Tibial artery (tissue), 4 donors: ENCODE measurements around the gene CSNK1G2.

Experiments
- DNase-seq, 2 donors: peaks; one replicate each; pipeline ENCODE4 v3.0.0-alpha.2; 2019
- H3K27ac ChIP-seq, 2 donors: fragments of 200-600 bp; sonication (generic) in 1 of 2; 1 replicate in 1 of 2; 2 replicates in 1 of 2; pipeline ENCODE4 v1.5.1; 2018 to 2019; ENCODE audit warnings: mild to moderate bottlenecking in 1 of 2
- H3K27me3 ChIP-seq, 2 donors: fragments of 200-600 bp; sonication (generic) in 1 of 2; one replicate each; pipeline versions ENCODE4 v1.5.1 to v1.6.0; 2016 to 2019
- H3K36me3 ChIP-seq, 3 donors: fragments of 200-600 bp; sonication (generic) in 2 of 3; one replicate each; pipeline ENCODE4 v1.5.1; 2016 to 2019; ENCODE audit warnings: mild to moderate bottlenecking in 2 of 3
- H3K4me1 ChIP-seq, 4 donors: fragments of 200-600 bp; sonication (generic) in 2 of 4; 1 replicate in 3 of 4; 2 replicates in 1 of 4; pipeline ENCODE4 v1.5.1; 2016 to 2019
- H3K4me3 ChIP-seq, 2 donors: fragments of 200-600 bp; sonication (generic) in 1 of 2; 1 replicate in 1 of 2; 2 replicates in 1 of 2; pipeline ENCODE4 v1.5.1; 2018 to 2019; ENCODE audit warnings: mild to moderate bottlenecking in 2 of 2
- H3K9me3 ChIP-seq, 3 donors: fragments of 200-600 bp; sonication (generic) in 1 of 3; one replicate each; pipeline ENCODE4 v1.5.1; 2016 to 2019
- CTCF ChIP-seq, 2 experiments: fragments of 200-600 bp in 1 of 2; fragments of 450-650 bp in 1 of 2; IDR thresholded peaks; one replicate each; pipeline ENCODE4 v1.5.1; 2017 to 2019; ENCODE audit warnings: antibody characterized with exemption in 2 of 2, mild to moderate bottlenecking in 1 of 2, moderate library complexity in 1 of 2
- intact Hi-C: fragments of 100-400 bp; cut with DNase I; formaldehyde crosslinking; loops from one replicate; pipeline ENCODE4 v1.15.0; 2023; ENCODE audit warnings: low total_unique reads

The CSNK1G2 gene

DNA sequence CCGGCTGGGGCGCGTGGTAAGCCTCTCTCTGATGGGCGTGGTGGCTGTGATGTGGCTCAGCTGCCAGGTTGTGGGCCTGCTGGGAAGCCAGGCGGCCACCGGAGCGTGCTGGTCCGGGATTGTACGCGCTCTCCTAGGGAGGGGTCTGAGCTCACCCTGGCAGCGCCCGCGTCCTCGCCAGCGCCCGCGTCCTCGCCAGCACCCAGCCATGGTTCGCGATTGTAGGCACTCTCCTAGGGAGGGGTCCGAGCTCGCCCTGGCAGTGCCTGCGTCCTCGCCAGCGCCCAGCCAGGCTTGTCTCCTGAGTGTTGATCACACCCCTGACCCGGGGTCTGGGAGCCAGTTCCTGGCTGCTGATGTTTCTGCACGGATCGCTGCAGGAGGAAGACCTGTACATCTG lies 22.0 kb upstream of the CSNK1G2 start:
- no peak overlapping the region for H3K27ac ChIP-seq
- H3K36me3 ChIP-seq: peaks cover 41 to 86% (median 68%) of the 10 kb centered on the region in 3 donors
- no peak overlapping the region for H3K4me3 ChIP-seq
- H3K4me1 ChIP-seq: peaks cover 0 to 4% (median 0%) of the 10 kb centered on the region in 4 donors
- no peaks in the 10 kb centered on the region for H3K27me3 ChIP-seq
- intact Hi-C loops: no loop called here
- TF ChIP-seq CTCF (IDR thresholded peaks at IDR 0.05): no peak
- DNase-seq: no peak
- H3K9me3 ChIP-seq: no peaks in the 10 kb centered on the region

DNA sequence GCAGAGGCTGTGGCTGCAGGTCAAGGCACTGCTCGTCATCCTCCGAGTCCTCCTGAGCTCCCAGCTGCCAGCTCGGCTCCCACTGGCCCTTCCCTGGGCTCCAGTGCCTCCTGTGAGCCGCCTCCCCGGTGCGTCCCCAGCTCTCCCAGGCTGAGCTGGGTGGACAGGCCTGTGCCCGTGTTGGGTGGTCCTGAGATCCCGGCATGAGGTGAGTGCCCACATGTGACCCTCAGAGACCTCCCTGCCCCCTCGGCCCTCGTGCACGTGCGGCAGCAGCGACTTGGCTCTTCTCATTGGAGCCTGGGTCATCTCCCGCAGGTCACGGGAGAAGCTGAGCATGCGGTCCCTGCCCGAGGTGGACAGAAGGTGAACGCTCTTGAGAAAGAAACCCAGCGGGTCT lies 20.3 kb upstream of the CSNK1G2 start:
- no peak for TF ChIP-seq CTCF (IDR thresholded peaks at IDR 0.05)
- Histone ChIP-seq H3K9me3 (no peaks in the 10 kb centered on the region), H3K4me3 (no peak overlapping the region), H3K4me1 (no peaks in the 10 kb centered on the region), H3K27ac (no peak overlapping the region), H3K36me3 (peaks cover 49 to 93% (median 66%) of the 10 kb centered on the region in 3 donors), H3K27me3 (no peaks in the 10 kb centered on the region)
- DNase-seq: no peak
- intact Hi-C loops: no loop called here

DNA sequence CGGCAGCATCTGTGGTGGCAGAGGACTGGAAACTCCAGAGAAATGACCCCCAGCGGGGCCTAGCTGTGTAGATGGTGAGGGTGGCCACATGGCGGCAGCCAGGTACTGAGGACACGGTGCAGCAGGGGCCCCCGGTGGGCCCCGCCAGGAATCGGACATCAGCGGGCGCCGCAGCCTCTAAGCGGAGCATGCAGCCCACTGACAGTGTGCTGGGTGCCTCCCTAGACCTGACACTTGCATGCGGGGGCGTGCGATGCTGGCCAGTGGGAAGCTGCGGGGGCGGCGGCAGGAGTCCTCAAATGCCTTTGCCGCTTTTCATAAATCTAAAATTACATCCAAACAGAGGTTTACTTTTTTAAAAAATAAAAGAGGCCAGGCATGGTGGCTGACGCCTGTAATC lies 19.6 kb upstream of the CSNK1G2 start:
- no peaks in the 10 kb centered on the region for H3K27me3 ChIP-seq
- no peak overlapping the region for H3K4me3 ChIP-seq
- H3K27ac ChIP-seq: no peak overlapping the region
- no peaks in the 10 kb centered on the region for H3K9me3 ChIP-seq
- H3K36me3 ChIP-seq: peaks cover 49 to 93% (median 66%) of the 10 kb centered on the region in 3 donors
- TF ChIP-seq CTCF (IDR thresholded peaks at IDR 0.05): no peak
- intact Hi-C loops: no loop called here
- no peaks in the 10 kb centered on the region for H3K4me1 ChIP-seq
- no peak for DNase-seq

DNA sequence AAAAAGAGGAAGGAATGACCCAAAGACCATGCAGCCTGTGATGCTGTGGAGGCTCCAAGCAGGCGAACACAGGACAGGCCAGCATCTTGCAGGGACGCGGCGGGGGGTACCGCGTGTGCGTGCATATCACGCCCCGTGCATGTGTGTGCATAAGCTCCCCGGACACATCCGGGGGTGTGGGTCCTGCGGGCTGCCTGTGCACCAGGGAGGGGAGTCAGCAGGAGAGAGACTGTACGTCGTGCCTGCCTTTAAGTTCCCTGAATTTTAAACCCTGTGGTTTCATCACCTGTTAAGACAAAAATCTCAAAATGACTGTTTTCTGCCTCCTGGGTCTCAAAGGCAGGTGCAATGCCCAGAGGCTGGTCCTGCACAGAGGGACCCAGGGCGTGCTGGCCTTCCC lies 19.1 kb upstream of the CSNK1G2 start:
- intact Hi-C loops: no loop called here
- H3K27ac ChIP-seq: no peak overlapping the region
- H3K4me1 ChIP-seq: no peaks in the 10 kb centered on the region
- H3K4me3 ChIP-seq: no peak overlapping the region
- no peaks in the 10 kb centered on the region for H3K27me3 ChIP-seq
- no peak for TF ChIP-seq CTCF (IDR thresholded peaks at IDR 0.05)
- peaks cover 49 to 88% (median 66%) of the 10 kb centered on the region in 3 donors for H3K36me3 ChIP-seq
- no peak for DNase-seq
- H3K9me3 ChIP-seq: no peaks in the 10 kb centered on the region

DNA sequence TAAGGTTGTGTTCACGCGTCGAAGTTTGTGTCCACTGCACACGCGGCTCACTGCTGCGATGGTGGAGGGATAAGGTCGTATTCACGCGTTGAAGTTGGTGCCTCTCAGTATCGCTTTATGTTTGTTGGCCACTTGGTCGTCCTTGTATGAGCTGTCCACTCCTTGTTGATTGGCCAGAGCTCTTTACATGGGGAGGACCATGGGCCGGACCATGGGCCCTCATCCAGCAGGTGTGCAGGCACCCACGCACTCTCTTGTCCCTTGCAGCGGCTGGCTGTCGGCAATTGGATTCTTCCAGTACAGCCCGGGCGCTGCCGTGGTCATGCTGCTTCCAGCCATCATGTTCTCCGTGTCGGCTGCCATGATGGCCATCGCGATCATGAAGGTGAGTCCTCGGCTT lies 18.2 kb upstream of the CSNK1G2 start:
- no peaks in the 10 kb centered on the region for H3K9me3 ChIP-seq
- H3K4me1 ChIP-seq: no peaks in the 10 kb centered on the region
- intact Hi-C loops: no loop called here
- H3K27ac ChIP-seq: no peak overlapping the region
- peaks cover 49 to 78% (median 61%) of the 10 kb centered on the region in 3 donors for H3K36me3 ChIP-seq
- no peak for TF ChIP-seq CTCF (IDR thresholded peaks at IDR 0.05)
- DNase-seq: no peak
- no peaks in the 10 kb centered on the region for H3K27me3 ChIP-seq
- H3K4me3 ChIP-seq: no peak overlapping the region

DNA sequence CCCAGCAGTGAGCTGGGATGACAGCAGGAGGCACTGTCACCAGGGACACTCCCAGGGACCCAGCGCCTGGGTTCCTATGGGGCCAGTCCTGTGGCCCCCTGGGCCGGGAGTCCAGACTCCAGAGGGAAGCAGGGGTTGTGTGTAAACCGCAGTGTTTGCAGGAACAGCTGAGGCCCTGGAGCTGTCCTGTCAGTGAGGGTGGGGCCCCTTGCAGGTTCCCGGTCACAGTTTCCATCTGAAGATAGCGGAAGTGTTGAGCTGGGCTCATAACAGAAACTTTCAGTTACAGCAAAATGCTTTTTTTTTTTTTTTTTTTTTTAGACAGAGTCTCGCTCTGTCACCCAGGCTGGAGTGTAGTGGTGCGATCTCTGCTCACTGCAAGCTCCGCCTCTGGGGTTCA lies 17.7 kb upstream of the CSNK1G2 start:
- no peaks in the 10 kb centered on the region for H3K9me3 ChIP-seq
- no peak overlapping the region for H3K27ac ChIP-seq
- H3K27me3 ChIP-seq: no peaks in the 10 kb centered on the region
- no peak for TF ChIP-seq CTCF (IDR thresholded peaks at IDR 0.05)
- no peak for DNase-seq
- intact Hi-C loops: no loop called here
- no peak overlapping the region for H3K4me3 ChIP-seq
- peaks cover 46 to 73% (median 55%) of the 10 kb centered on the region in 3 donors for H3K36me3 ChIP-seq
- H3K4me1 ChIP-seq: no peaks in the 10 kb centered on the region
